Astrocyte (in vitro differentiated cells and primary cell): Measurements from ENCODE around the gene KCNQ5. TPM values are rescaled to one million over a fixed set of nuclear protein-coding genes. Genes with fewer than 3 reads are reported as not detected.

Experiments used
- DNase-seq: peaks from one replicate; pipeline ENCODE4 v3.0.0-alpha.2; 2010; ENCODE audit warnings: low read depth
- FAIRE-seq: peaks from 2 replicates; lab custom pipeline; 2011; peaks lifted over from hg19 to GRCh38; lab: Jason Lieb, UNC
- H2AFZ ChIP-seq: 2 replicates; pipeline ENCODE4 v1.6.0; 2012; ENCODE audit warnings: low read depth, low read length, inconsistent platforms
- H3K27ac ChIP-seq: 2 replicates; pipeline ENCODE4 v1.5.1; 2011; ENCODE audit warnings: low read depth, low read length, inconsistent platforms
- H3K27me3 ChIP-seq: 2 replicates; pipeline ENCODE4 v1.6.0; 2011; ENCODE audit warnings: low read length, inconsistent platforms; ENCODE audit not compliant: insufficient read depth
- H3K36me3 ChIP-seq: 2 replicates; pipeline ENCODE4 v1.5.1; 2011; ENCODE audit warnings: low read length, inconsistent platforms; ENCODE audit not compliant: insufficient read depth
- H3K4me1 ChIP-seq: 2 replicates; pipeline ENCODE4 v1.5.1; 2011; ENCODE audit warnings: low read length, inconsistent platforms; ENCODE audit not compliant: insufficient read depth
- H3K4me2 ChIP-seq: 2 replicates; pipeline ENCODE4 v1.6.0; 2012; ENCODE audit warnings: low read length, inconsistent platforms
- H3K4me3 ChIP-seq: 2 replicates; pipeline ENCODE4 v1.5.1; 2011; ENCODE audit warnings: low read depth, mild to moderate bottlenecking, low read length, inconsistent platforms; ENCODE audit not compliant: insufficient read depth
- H3K79me2 ChIP-seq: 2 replicates; pipeline ENCODE4 v1.6.0; 2012; ENCODE audit warnings: mild to moderate bottlenecking, low read length, inconsistent platforms; ENCODE audit not compliant: insufficient read depth
- H3K9ac ChIP-seq: 2 replicates; pipeline ENCODE4 v1.6.0; 2012; ENCODE audit warnings: mild to moderate bottlenecking, low read length, inconsistent platforms
- H3K9me3 ChIP-seq: 2 replicates; pipeline ENCODE4 v1.5.1; 2012; ENCODE audit warnings: low read depth, mild to moderate bottlenecking, low read length, inconsistent platforms; ENCODE audit not compliant: insufficient read depth
- H4K20me1 ChIP-seq: 2 replicates; pipeline ENCODE4 v1.6.0; 2012; ENCODE audit warnings: low read length, inconsistent platforms; ENCODE audit not compliant: insufficient read depth
- H3K27ac Mint-ChIP-seq: one replicate; pipeline ENCODE4 v1.8.0; 2021; ENCODE audit warnings: mild to moderate bottlenecking, mixed read lengths; ENCODE audit not compliant: unreplicated experiment
- H3K27me3 Mint-ChIP-seq: one replicate; pipeline ENCODE4 v1.8.0; 2021; ENCODE audit warnings: low read depth, mixed read lengths; ENCODE audit not compliant: unreplicated experiment
- H3K36me3 Mint-ChIP-seq: one replicate; pipeline ENCODE4 v1.8.0; 2021; ENCODE audit warnings: low read depth, mixed read lengths; ENCODE audit not compliant: unreplicated experiment
- H3K4me1 Mint-ChIP-seq: one replicate; pipeline ENCODE4 v1.8.0; 2021; ENCODE audit warnings: low read depth, mixed read lengths; ENCODE audit not compliant: unreplicated experiment
- H3K4me3 Mint-ChIP-seq: one replicate; pipeline ENCODE4 v1.8.0; 2021; ENCODE audit warnings: mild to moderate bottlenecking, moderate library complexity, mixed read lengths; ENCODE audit not compliant: unreplicated experiment
- H3K9me3 Mint-ChIP-seq: one replicate; pipeline ENCODE4 v1.8.0; 2021; ENCODE audit warnings: mild to moderate bottlenecking, mixed read lengths; ENCODE audit not compliant: unreplicated experiment
- EZH2 ChIP-seq: IDR thresholded peaks from 2 replicates; pipeline ENCODE4 v1.6.1; 2012; ENCODE audit warnings: mild to moderate bottlenecking, low read length, inconsistent platforms; ENCODE audit not compliant: insufficient read depth
- total RNA-seq: library from RNA; stranded (reverse); gene quantifications from 2 replicates; pipeline ENCODE4 v1.2.1, GENCODE V29; 2021
- TF ChIP-seq, protein P1 (sequence below): IDR thresholded peaks from 2 replicates; pipeline ENCODE4 v1.5.1; 2011; ENCODE audit warnings: low read depth, mild to moderate bottlenecking, inconsistent platforms, low read length, moderate library complexity; ENCODE audit not compliant: insufficient read depth

Gene KCNQ5
- total RNA-seq, 1 donor from 2014 or later: 2.0 TPM

DNA sequence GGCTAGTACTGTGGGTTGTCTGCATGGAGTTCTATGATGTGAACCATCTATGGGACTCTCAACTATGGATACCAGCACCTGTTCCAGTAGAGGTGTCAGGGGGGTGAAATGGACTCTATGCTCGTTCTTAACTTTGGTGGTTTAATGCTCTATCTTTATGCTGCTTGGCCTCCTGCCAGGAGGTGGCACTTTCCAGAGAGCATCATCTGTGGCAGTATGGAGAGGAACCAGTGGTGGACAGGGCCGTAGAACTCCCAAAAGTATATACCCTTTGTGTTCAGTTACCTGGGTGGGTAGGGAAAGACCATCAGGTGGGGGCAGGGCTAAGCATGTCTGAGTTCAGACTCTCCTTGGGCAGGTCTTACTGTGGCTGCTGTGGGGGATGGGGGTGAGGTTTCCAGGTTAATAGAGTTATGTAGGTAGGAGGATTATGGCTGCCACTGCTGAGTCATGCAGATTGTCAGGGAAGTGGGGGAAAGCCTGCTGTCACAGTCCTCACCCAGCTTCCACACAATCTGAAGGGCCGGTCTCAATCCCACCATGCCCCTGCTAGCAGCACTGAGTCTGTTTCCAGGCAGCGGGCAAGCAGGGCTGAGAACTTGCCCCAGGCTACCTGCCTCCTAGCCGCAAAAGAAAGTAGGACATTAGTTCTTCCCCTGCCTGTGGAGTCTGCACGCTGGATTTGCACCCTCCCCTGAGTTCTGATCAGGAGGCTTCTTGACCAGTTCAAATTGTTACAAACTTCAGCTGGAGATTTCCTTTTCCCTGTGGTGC, 284.0 kb downstream of the KCNQ5 start:
- no peaks in the 10 kb centered on the region for H4K20me1 ChIP-seq
- no peaks in the 10 kb centered on the region for H3K9me3 Mint-ChIP-seq
- H2AFZ ChIP-seq: no peak overlapping the region
- no peak overlapping the region for H3K4me3 Mint-ChIP-seq
- H3K9ac ChIP-seq: no peak overlapping the region
- no peak overlapping the region for H3K4me3 ChIP-seq
- H3K79me2 ChIP-seq: no peaks in the 10 kb centered on the region
- H3K27me3 Mint-ChIP-seq: no peaks in the 10 kb centered on the region
- H3K4me1 ChIP-seq: no peaks in the 10 kb centered on the region
- no peak overlapping the region for H3K4me2 ChIP-seq
- no peaks in the 10 kb centered on the region for H3K36me3 ChIP-seq
- H3K9me3 ChIP-seq: no peaks in the 10 kb centered on the region
- FAIRE-seq (no peak), DNase-seq (no peak)
- TF ChIP-seq EZH2: no peak
- TF ChIP-seq, protein P1, sequence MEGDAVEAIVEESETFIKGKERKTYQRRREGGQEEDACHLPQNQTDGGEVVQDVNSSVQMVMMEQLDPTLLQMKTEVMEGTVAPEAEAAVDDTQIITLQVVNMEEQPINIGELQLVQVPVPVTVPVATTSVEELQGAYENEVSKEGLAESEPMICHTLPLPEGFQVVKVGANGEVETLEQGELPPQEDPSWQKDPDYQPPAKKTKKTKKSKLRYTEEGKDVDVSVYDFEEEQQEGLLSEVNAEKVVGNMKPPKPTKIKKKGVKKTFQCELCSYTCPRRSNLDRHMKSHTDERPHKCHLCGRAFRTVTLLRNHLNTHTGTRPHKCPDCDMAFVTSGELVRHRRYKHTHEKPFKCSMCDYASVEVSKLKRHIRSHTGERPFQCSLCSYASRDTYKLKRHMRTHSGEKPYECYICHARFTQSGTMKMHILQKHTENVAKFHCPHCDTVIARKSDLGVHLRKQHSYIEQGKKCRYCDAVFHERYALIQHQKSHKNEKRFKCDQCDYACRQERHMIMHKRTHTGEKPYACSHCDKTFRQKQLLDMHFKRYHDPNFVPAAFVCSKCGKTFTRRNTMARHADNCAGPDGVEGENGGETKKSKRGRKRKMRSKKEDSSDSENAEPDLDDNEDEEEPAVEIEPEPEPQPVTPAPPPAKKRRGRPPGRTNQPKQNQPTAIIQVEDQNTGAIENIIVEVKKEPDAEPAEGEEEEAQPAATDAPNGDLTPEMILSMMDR: no peak
- H3K36me3 Mint-ChIP-seq: no peaks in the 10 kb centered on the region
- no peak overlapping the region for H3K27ac ChIP-seq
- no peak overlapping the region for H3K27ac Mint-ChIP-seq
- no peaks in the 10 kb centered on the region for H3K27me3 ChIP-seq
- H3K4me1 Mint-ChIP-seq: no peaks in the 10 kb centered on the region

DNA sequence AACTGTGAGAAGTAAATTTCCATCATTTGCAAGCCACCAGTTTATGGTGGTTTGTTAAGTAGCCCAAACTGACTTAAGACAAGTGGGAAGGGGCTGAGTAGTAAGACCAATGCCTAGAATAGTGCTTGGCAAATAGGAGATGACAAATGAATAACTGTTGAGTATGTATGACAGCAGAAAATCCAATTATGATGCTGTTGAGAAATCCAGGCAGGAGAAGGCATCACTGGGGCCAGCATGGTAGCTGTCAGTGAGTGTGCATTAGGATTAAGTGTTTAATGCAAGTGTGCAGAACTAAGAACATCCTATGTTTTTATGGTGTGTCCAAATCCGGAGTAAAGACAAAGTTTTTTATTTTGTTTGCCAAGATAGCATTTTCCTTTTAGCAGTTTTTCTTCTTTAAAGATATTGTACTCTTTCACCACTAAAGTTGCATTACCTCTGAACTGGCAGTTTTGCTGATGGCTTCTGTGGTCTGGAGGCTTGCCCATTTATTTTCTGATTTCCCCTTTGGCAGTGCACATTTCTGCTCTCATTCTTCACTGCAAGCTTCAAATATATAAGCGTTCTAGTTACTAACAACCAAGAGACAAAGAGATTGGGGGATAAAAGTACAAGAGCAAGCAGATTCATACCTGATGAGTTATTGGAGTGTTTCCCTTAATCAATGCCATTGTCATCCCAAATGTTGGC, 289.7 kb downstream of the KCNQ5 start:
- no peaks in the 10 kb centered on the region for H3K79me2 ChIP-seq
- H3K36me3 ChIP-seq: no peaks in the 10 kb centered on the region
- H3K4me3 ChIP-seq: no peak overlapping the region
- Mint-ChIP-seq H3K27ac (no peak overlapping the region), H3K4me1 (no peaks in the 10 kb centered on the region), H3K4me3 (no peak overlapping the region), H3K36me3 (no peaks in the 10 kb centered on the region), H3K9me3 (no peaks in the 10 kb centered on the region), H3K27me3 (no peaks in the 10 kb centered on the region)
- no peaks in the 10 kb centered on the region for H3K27me3 ChIP-seq
- peak; percentile 47 for DNase-seq
- FAIRE-seq: no peak
- no peaks in the 10 kb centered on the region for H3K4me1 ChIP-seq
- H2AFZ ChIP-seq: no peak overlapping the region
- H3K9me3 ChIP-seq: no peaks in the 10 kb centered on the region
- no peak overlapping the region for H3K4me2 ChIP-seq
- TF ChIP-seq, protein P1: no peak
- TF ChIP-seq EZH2: no peak
- no peak overlapping the region for H3K9ac ChIP-seq
- no peak overlapping the region for H3K27ac ChIP-seq
- no peaks in the 10 kb centered on the region for H4K20me1 ChIP-seq

DNA sequence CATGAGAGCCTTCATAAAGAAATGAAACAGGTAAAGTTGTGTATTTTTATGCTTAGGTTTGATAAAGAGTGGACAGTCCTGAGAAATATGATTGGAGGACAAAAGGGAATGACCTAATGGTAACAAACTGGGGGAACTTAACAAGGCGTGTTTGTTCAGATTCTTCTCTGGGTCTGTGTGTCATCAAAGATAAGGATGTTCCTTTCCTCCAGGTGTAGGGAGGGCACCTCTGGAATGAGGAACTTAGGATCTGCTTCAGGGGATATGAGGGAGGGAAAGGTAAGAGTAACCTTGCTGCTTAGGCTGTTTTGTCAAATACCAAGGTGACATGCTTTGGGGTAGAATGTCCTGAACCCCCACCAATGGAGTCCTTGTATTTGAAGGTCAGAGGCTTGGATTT, 291.9 kb downstream of the KCNQ5 start:
- Histone ChIP-seq H3K27me3 (no peaks in the 10 kb centered on the region), H3K4me2 (no peak overlapping the region), H2AFZ (no peak overlapping the region), H3K27ac (no peak overlapping the region), H3K9ac (no peak overlapping the region), H3K4me1 (no peaks in the 10 kb centered on the region), H3K9me3 (no peaks in the 10 kb centered on the region), H3K79me2 (no peaks in the 10 kb centered on the region), H3K4me3 (no peak overlapping the region), H3K36me3 (no peaks in the 10 kb centered on the region), H4K20me1 (no peaks in the 10 kb centered on the region)
- Mint-ChIP-seq H3K36me3 (no peaks in the 10 kb centered on the region), H3K27me3 (no peaks in the 10 kb centered on the region), H3K4me3 (no peak overlapping the region), H3K4me1 (no peaks in the 10 kb centered on the region), H3K9me3 (no peaks in the 10 kb centered on the region), H3K27ac (no peak overlapping the region)
- TF ChIP-seq EZH2: no peak
- DNase-seq (no peak), FAIRE-seq (no peak)
